Limb (tissue), 2 donors: ENCODE results near the gene MS4A2.
"Not testable (repeated sequence)": the region's sequence is repeated elsewhere in the genome, so short reads cannot be mapped to it uniquely, and the experiment has no call there.

Experiments
- DNase-seq, 2 donors: peaks; one replicate each; pipeline ENCODE4 v3.0.0-alpha.2; 2016; ENCODE audit errors: extremely low spot score in 2 of 2

MS4A2 gene

GRCh38 chr11:60100516-60100915 is 12.1 kb downstream of the MS4A2 start:
- DNase-seq = no peak

GRCh38 chr11:60101368-60101767 is 12.9 kb downstream of the MS4A2 start:
- DNase-seq = not testable (repeated sequence)

- DNase-seq = not testable (repeated sequence)
These were observed 16.1 kb downstream of the MS4A2 start for GRCh38 chr11:60104471-60105115.

GRCh38 chr11:60108631-60109030 is 20.2 kb downstream of the MS4A2 start:
- DNase-seq = not testable (repeated sequence)

DNA sequence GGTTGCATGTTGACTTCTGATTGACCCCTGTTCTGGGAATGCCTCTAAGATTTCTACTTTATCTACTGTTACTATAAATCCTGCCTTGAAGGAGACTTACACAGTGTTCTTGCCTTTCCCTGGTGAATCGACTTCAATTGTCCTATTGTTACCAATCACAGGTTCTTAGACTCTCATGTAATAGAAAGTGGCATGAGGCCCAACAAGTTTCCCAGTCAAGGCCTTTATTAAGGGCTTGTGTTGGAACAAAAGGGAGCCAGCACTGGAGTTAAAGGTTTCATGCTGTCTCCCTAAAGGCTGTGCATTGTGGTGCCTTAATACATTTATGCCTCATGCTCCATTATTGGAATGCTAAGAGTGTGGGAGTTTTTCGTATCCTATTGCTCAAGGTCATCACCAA is 23.3 kb downstream of the MS4A2 start:
- DNase-seq = no peak

DNA sequence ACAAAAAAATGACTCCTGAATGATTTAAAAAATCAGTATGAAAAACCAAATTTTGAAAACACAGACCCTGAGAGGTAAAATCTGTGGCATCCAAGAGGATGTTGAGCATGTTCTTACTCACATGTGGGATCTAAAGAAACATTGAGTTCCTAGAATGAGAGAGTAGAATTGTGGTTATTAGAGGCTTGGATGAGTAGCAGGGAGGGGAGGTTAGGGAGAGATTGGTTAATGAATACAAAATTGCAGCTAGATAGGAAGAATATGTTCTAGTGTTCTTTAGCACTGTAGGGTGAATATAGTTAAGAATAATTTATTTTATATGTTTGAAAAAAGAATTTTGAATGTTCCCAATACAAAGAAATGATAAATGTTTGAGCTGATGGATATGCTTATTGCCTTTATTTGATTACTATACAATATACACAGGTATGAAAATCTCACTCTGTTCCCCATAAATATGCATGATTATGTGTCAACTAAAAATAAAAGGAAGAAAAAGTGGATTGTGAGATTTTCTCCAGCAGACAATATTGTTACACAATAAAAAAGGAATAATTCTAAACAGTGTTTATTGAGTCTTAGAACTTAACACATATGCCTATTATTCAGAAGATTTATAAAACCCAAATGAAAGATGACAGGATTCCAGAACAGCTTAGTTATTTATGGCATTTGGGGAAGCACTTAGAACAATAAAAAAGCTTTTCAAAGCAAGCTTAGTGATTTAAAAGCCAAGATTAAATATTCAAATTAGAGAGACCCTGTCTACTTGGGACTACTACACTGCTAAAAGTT is 28.7 kb downstream of the MS4A2 start:
- DNase-seq = no peak

DNA sequence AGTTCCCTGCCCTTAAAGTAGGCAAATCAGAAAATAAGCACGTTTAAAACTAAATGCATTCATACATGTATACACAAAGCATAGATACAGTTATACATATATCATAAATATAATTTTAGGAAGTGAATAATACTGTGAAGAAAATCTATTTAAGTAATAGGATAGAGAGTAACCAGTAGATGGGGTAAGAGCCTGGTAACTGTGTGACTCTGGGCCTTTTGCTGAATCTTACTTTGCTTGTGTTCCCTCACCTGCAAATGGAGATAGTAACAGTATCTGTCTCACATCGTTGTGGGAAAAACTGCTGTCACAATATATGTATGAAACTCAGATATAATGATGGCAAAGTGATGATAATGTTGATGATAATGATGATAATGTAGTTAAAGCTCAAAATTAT is 29.9 kb downstream of the MS4A2 start:
- no peak for DNase-seq

DNA sequence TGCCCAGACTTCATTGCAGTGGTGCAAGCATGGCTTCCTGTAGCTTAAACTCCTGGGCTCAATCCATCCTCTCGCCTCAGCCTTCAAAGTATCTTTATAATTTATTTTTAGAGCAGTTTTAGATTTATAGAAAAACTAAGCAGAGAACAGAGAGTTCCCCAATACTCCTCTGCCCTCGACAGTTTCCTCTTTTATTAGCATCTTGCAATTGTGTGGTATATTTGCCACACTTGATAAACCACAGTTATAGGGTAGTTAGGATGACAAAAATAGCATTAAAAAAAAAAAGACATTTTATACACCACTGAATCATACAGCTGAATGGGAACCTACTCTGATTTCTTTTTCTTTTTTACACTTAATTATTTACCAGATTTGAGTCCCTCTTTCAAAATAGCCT is 31.2 kb downstream of the MS4A2 start:
- DNase-seq = no peak

GRCh38 chr11:60121264-60121663 is 32.8 kb downstream of the MS4A2 start:
- DNase-seq = no peak

DNA sequence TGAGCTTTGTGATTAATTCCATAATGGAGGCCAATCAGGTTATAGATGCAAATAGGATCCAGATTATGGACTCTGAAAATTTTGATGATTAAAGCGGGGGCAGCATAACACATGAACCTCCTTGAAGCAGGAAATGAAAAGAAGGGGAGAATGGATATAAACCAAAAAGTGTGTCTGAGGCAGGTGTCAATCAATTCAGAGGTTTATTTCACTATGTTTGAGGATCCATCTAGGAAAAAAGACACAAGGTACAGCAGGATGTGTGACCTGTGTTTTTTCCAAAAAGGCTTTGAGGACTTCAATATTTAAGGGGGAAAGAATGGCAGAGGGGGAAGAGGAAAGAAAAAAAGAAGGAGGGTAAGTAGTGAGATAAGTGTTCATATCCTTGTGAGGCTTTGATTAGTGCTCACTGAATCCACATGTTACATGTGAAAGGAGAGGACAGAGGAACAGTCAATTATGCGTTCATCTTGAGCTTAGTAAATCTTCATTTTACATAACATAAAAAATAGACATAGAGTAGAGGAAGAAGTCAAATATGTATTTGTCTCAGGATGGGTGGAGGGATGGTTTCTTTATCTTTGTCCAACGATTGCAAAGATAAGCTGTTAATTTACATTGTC is 34.1 kb downstream of the MS4A2 start:
- no peak for DNase-seq

DNA sequence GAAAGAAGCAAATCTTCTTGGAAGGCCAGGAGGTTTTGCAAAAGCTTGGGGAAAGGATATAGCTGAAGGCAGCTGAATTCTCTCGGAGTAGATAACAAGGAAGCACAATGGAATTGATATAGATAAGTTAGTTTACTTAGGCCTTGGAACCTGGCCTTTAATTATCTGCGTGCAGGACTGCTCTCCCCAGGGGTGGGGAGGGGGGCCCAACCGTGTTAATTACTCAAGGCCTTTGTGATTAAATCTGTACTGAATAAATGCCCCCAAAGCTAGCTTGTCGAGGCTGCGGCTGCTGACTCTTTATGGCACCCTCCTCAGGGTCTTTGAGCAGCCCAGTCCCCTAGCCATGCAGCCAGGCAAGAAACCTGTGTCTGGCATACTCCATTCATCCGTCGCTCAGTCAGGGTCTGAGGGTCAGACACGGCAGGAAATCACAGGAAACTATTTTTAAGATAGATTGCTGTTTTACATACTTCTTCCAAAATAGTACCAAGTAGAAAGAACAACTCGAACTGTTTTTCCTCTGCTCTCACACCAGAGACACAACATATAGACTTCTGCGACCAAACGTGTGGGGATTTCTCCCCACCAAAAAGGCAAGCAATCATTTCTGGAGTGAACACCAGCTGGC is 36.5 kb downstream of the MS4A2 start:
- DNase-seq = no peak

DNA sequence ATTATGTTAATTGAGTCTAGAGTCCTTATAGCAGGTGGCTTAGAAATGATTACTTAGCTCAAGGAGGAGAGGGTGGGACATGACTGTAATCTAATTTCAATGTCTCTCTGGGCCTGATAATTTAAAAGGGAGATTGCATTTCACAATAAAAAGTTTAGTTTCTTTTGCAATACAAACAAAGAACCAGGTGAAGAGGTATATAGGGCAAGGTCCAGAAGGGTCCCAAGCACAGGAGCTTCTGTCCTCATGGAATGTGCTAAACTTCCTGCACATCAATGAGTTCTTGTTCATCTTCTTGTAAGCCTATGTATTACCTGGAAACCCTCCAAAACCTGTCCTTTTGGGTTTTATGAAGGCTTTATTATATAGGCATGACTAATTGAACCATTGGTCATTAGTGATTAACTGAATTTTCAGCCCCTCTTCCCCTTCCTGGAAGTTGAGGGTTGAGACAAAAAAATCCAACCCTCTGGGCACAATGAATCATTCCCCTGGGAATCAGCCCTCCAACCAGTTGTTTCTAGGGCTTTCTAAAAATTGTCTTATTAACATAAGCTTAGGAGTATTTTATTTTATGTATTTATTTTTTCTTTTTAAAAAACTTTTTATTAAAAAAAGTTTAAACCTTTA is 37.6 kb downstream of the MS4A2 start:
- no peak for DNase-seq

- DNase-seq = no peak
These were observed 38.9 kb downstream of the MS4A2 start for GRCh38 chr11:60127311-60127811.

- no peak for DNase-seq
These were observed 39.9 kb downstream of the MS4A2 start for GRCh38 chr11:60128376-60128775.

DNA sequence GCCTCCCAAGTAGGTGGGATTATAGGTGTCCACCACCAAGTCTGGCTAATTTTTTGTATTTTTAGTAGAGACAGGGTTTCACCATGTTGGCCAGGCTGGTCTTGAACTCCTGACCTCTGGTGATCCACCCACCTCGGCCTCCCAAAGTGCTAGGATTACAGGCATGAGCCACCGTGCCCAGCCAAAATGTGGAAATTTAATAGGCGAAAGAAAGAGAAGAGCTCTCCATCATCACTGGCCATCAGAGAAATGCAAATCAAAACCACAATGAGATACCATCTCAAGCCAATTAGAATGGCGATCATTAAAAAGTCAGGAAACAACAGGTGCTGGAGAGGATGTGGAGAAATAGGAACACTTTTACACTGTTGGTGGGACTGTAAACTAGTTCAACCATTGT is 40.4 kb downstream of the MS4A2 start:
- DNase-seq = not testable (repeated sequence)

- DNase-seq = no peak
These were observed 41.4 kb downstream of the MS4A2 start for GRCh38 chr11:60129853-60130252.

DNA sequence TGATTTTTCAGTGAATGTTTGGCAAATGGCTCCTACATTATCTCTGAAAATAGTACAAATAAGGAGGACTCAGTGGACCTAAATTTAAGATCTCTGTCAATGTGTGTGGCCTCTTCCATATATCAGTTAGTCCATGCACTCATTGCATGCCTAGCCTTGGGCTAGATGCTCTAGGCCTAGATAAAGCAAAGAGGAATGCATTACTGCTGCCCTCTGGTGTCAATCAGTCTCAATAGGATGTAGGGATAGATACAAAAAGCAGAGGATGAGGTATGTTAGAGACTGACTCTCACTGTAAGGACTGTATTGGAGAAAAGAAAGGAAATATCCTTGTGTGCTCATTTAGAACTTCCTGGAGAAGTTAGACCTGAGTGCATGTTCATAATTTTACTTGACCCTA is 42.0 kb downstream of the MS4A2 start:
- DNase-seq = peak in 1 of 2 donors; percentile 7

DNA sequence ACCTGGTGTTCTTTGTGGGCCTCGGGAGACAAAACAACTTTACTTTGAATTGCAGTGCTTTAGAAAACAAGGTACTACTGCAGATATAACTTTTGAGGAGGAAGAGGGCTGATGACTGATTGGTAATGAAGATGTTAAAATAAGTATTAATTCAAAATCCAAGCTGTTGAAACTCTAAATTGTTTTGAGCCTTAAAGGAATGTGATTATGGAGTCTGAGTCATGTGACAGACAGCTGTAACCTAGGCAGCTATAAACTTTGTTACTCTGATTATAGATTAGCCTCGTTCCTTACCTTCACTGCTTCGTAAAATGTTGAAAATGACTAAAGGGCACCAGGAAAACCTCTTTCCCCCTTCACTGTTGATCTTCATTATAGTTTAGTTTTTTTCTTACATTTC is 43.4 kb downstream of the MS4A2 start:
- no peak for DNase-seq

DNA sequence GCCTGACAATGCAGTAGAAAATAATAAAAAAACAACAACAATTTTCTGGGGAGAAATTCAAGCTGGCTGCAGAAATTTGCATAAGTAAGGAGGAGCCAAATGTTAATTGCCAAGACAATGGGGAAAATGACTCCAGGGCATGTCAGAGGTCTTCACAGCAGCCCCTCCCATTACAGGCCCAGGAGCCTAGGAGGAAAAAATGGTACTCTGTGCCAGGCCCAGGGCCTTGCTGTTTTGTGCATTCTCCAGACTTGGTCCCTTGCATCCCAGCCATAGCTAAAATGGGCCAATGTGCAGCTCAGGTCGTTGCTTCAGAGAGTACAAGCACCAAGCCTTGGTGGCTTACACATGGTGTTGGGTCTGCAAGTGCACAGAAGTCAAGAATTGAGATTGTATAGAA is 45.5 kb downstream of the MS4A2 start:
- DNase-seq = no peak

DNA sequence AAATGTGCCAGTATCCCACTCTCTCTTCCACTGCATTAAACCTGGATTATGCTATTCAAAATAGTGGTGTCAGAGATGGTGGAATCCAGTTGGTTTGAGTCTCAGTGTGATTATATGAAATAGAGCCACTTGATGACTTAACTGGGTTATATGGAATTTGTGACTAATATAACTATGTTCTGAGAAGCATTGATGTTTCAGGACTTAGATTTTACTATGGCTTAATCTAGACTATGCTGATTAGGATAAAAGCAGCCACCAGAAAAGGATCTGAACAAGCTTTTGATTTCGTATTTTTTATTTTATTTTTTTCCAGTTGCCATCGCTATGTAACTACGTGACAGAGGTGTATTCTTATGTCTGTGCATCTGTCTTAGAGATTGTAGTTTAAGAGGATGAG is 55.3 kb downstream of the MS4A2 start:
- DNase-seq = no peak

- DNase-seq = no peak
These were observed 57.2 kb downstream of the MS4A2 start for GRCh38 chr11:60145677-60146076.
